Spleen (tissue), 11 donors: Measurements from ENCODE around the gene SLC4A1AP. TPM values are rescaled to one million over a fixed set of nuclear protein-coding genes. Genes with fewer than 3 reads are reported as not detected.

ENCODE experiments used
- DNase-seq: peaks from one replicate; pipeline ENCODE4 v3.0.0-alpha.2; 2020
- H3K27ac ChIP-seq, 8 donors: fragments of 200-600 bp; sonication (generic) in 7 of 8; 1 replicate in 4 of 8; 2 replicates in 4 of 8; pipeline versions ENCODE4 v1.5.0 to v1.8.0; 2016 to 2021; ENCODE audit warnings: inconsistent platforms in 4 of 8, mild to moderate bottlenecking in 4 of 8, moderate library complexity in 1 of 8
- H3K27me3 ChIP-seq, 7 donors: fragments of 200-600 bp; sonication (generic) in 6 of 7; replicated peaks in 1 of 7; 1 replicate in 4 of 7; 2 replicates in 3 of 7; pipeline versions ENCODE4 v1.5.0 to v1.8.0; 2016 to 2021; ENCODE audit warnings: inconsistent platforms in 3 of 7, mild to moderate bottlenecking in 1 of 7
- H3K36me3 ChIP-seq, 6 donors: fragments of 200-600 bp; sonication (generic) in 5 of 6; 1 replicate in 4 of 6; 2 replicates in 2 of 6; pipeline versions ENCODE4 v1.5.0 to v1.8.0; 2016 to 2021; ENCODE audit warnings: inconsistent platforms in 2 of 6
- H3K4me1 ChIP-seq, 6 donors: fragments of 200-600 bp; sonication (generic) in 5 of 6; 1 replicate in 3 of 6; 2 replicates in 3 of 6; pipeline versions ENCODE4 v1.5.0 to v1.8.0; 2016 to 2021; ENCODE audit warnings: inconsistent platforms in 3 of 6
- H3K4me3 ChIP-seq, 8 donors: fragments of 200-600 bp; sonication (generic) in 7 of 8; 1 replicate in 4 of 8; 2 replicates in 4 of 8; pipeline versions ENCODE4 v1.5.0 to v1.8.0; 2016 to 2021; ENCODE audit warnings: inconsistent platforms in 4 of 8, mild to moderate bottlenecking in 4 of 8, moderate library complexity in 2 of 8
- H3K9me3 ChIP-seq, 8 donors: fragments of 200-600 bp; sonication (generic) in 7 of 8; 1 replicate in 4 of 8; 2 replicates in 4 of 8; pipeline versions ENCODE4 v1.5.0 to v1.8.0; 2016 to 2021; ENCODE audit warnings: inconsistent platforms in 4 of 8
- CTCF ChIP-seq, 11 experiments: fragments of 200-600 bp in 7 of 11; fragments of 450-650 bp in 4 of 11; sonication (generic) in 4 of 11; IDR thresholded peaks in 8 of 11; conservative IDR thresholded peaks in 3 of 11; 1 replicate in 7 of 11; 2 replicates in 4 of 11; pipeline versions ENCODE4 v1.4.0 to v1.8.0; 2016 to 2021; ENCODE audit warnings: antibody characterized with exemption in 11 of 11, inconsistent platforms in 4 of 11, mild to moderate bottlenecking in 1 of 11
- POLR2A ChIP-seq, 3 donors: fragments of 450-650 bp; IDR thresholded peaks; one replicate each; pipeline ENCODE4 v1.5.1; 2017; ENCODE audit warnings: antibody characterized with exemption in 3 of 3, mild to moderate bottlenecking in 1 of 3
- POLR2AphosphoS5 ChIP-seq, 3 donors: sonication (generic); formaldehyde crosslinking; IDR thresholded peaks; one replicate each; pipeline ENCODE4 v1.5.1; 2017; ENCODE audit warnings: antibody characterized with exemption in 3 of 3
- WGBS, 5 donors: extraction: QIAGEN DNeasy Blood & Tissue Kit in 3 of 5; methylation state at CpG; one replicate each; pipeline versions ENCODE4 v1.1.5 to v1.1.7; 2013 to 2018; 5-methylcytosine and 5-hydroxymethylcytosine counted together
- intact Hi-C: fragments of 100-400 bp; cut with DNase I; formaldehyde crosslinking; loops from one replicate; pipeline ENCODE4 v1.15.0; 2023; ENCODE audit warnings: low total_unique reads
- polyA plus RNA-seq, 3 donors: library from polyadenylated mRNA; stranded (reverse); fragments of 200-250 nt; gene quantifications; one replicate each; pipeline ENCODE4 v1.2.1, GENCODE V29; 2013
- total RNA-seq, 7 donors: library from RNA; depleted of rRNA in 3 of 7; stranded (reverse); fragments of >200 nt in 3 of 7; fragmentation: NEBNext Ultra II Directional in 4 of 7; extraction: Animal tissue kit (Norgen Biotek cat#: 25700) in 4 of 7; gene quantifications; one replicate each; pipeline versions ENCODE4 v1.1.0 to v1.2.1, GENCODE V29; 2016 to 2021
- donor health status: healthy with polysubstance abuse.
- donor health status: DM: no; HTN: no; CAD: no; lungs with moderate emphysema.
- donor health status: DM: no; HTN: no; CAD: no.
- donor health status: Bipolar disorder and iron deficiency.
- donor health status: healthy.
- donor health status: DM: no; HTN: no; CAD: no.
- donor health status: DM: yes; HTN: yes; CAD: no.

The SLC4A1AP gene
- total and polyA plus RNA-seq, 10 donors = 10.5 to 25.4 (median 19.1) TPM

GRCh38 chr2:27734305-27734704, 70.6 kb downstream of the SLC4A1AP start:
- intact Hi-C loops = no loop called here
- no peak for DNase-seq
- peaks cover 20 to 74% (median 54%) of the 10 kb centered on the region in 6 donors for H3K4me1 ChIP-seq
- H3K27ac ChIP-seq = peak overlapping the region in 3 of 8 donors; percentile 77 to 85 (median 84)
- H3K36me3 ChIP-seq = no peaks in the 10 kb centered on the region
- H3K4me3 ChIP-seq = no peak overlapping the region
- H3K9me3 ChIP-seq = peaks cover 0 to 5% (median 0%) of the 10 kb centered on the region in 8 donors
- 81 to 96% (median 89%) methylated on average over 1 of the region's 1 CpG for WGBS, 5 donors
- TF ChIP-seq CTCF (IDR thresholded peaks at IDR 0.05 in 8 of 11, conservative IDR thresholded peaks at IDR 0.05 in 3 of 11) (no peak), POLR2AphosphoS5 (IDR thresholded peaks at IDR 0.05) (no peak), POLR2A (IDR thresholded peaks at IDR 0.05) (no peak)
- H3K27me3 ChIP-seq = peaks cover 0 to 13% (median 0%) of the 10 kb centered on the region in 7 donors

- 6 to 34% (median 9%) methylated on average over 12 to 51 of the region's 51 CpGs for WGBS, 5 donors
- intact Hi-C loops = no loop called here
- H3K9me3 ChIP-seq = peaks cover 0 to 5% (median 0%) of the 10 kb centered on the region in 8 donors
Observed at GRCh38 chr2:27735263-27735904, 71.7 kb downstream of the SLC4A1AP start.

DNA sequence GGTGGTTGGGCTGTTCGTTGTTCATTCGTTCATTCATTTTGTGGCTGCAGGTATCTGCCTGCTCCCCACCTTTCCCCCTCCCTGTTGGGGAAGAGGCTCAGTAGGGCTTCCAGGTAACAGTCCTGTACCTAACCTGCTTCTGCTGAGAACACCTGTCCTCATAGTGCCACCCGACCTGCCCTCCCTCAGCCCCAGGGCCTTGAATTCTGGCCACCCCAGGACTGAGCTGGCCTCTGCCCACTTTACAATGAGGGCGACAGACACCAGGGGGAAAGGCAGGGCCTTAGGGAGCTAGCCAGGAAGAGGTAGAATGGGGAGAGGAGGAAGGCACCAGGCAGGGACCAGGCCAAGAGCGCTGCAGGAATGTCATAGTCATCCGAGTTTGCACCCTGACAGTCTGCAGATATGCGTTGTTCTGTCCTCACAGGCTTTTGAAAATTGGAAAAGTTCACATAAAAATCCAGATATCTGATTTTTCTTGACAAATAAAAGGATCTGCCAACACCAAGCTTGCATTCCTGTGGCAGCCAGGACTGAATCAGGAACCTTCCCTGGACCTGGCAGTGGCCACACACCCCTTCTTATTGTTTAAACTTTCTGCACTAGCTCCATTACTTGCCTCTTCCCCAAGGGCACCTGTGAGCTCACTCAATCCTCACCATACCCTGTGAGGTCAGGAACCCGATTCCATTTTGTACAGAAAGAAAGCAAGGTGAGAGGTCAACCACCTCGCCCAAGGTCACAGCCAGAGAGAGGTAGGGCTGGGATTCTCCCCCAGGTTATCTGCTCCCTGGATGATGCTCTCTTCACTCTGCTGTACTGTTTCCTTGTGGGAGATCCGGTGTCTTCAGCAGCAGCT, 72.6 kb downstream of the SLC4A1AP start:
- TF ChIP-seq CTCF (IDR thresholded peaks at IDR 0.05 in 8 of 11, conservative IDR thresholded peaks at IDR 0.05 in 3 of 11) (no peak), POLR2A (IDR thresholded peaks at IDR 0.05) (no peak), POLR2AphosphoS5 (IDR thresholded peaks at IDR 0.05) (no peak)
- Histone ChIP-seq H3K36me3 (no peaks in the 10 kb centered on the region), H3K27me3 (peaks cover 0 to 13% (median 0%) of the 10 kb centered on the region in 7 donors), H3K4me3 (peak overlapping the region in 4 of 8 donors; percentile 3 to 65 (median 37)), H3K27ac (peak overlapping the region in 7 of 8 donors; percentile 72 to 85 (median 80)), H3K9me3 (peaks cover 0 to 8% (median 0%) of the 10 kb centered on the region in 8 donors), H3K4me1 (peaks cover 11 to 54% (median 37%) of the 10 kb centered on the region in 6 donors)
- intact Hi-C loops = no loop called here
- 81 to 92% (median 85%) methylated on average over 8 to 10 of the region's 10 CpGs for WGBS, 5 donors
- DNase-seq = no peak

More at GRCh38 chr2:27735263-27735904, 71.7 kb downstream of the SLC4A1AP start:
- DNase-seq = peak; percentile 88
- Histone ChIP-seq H3K4me3 (peak overlapping the region; percentile 1 to 65 (median 30)), H3K27me3 (peaks cover 0 to 13% (median 0%) of the 10 kb centered on the region in 7 donors), H3K36me3 (no peaks in the 10 kb centered on the region), H3K27ac (peak overlapping the region; percentile 64 to 85 (median 79)), H3K4me1 (peaks cover 16 to 63% (median 45%) of the 10 kb centered on the region in 6 donors)
- no peak for TF ChIP-seq CTCF (IDR thresholded peaks at IDR 0.05 in 8 of 11, conservative IDR thresholded peaks at IDR 0.05 in 3 of 11)
- peak; percentile 85 to 95 (median 88) for TF ChIP-seq POLR2AphosphoS5 (IDR thresholded peaks at IDR 0.05)

DNA sequence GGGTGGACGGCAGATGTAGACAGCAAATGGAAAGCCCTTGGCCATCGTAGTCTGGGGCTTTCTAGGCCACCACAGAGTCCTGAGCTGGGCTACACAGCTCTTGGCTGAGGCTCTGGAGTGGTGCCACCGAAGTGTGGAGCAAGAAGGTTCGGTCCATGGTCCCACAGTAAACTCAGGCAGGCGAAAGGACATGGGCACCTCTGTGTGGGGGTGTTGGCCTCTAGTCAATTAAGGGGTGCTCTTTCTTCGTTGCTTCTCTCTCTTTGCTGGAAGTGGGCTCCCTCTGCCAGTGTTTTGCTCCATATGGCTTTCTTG, 73.2 kb downstream of the SLC4A1AP start:
- Histone ChIP-seq H3K27ac (peak overlapping the region in 7 of 8 donors; percentile 55 to 85 (median 80)), H3K9me3 (peaks cover 0 to 8% (median 0%) of the 10 kb centered on the region in 8 donors), H3K27me3 (peaks cover 0 to 13% (median 0%) of the 10 kb centered on the region in 7 donors), H3K36me3 (no peaks in the 10 kb centered on the region), H3K4me3 (no peak overlapping the region), H3K4me1 (peaks cover 11 to 49% (median 34%) of the 10 kb centered on the region in 6 donors)
- DNase-seq = no peak
- WGBS, 5 donors = 84 to 96% (median 92%) methylated on average over 6 of the region's 6 CpGs
- intact Hi-C loops = no loop called here
- TF ChIP-seq CTCF (IDR thresholded peaks at IDR 0.05 in 8 of 11, conservative IDR thresholded peaks at IDR 0.05 in 3 of 11) (no peak), POLR2A (IDR thresholded peaks at IDR 0.05) (no peak), POLR2AphosphoS5 (IDR thresholded peaks at IDR 0.05) (no peak)
